Measurements from ENCODE around the gene LNPEP.

GRCh38 chr5:96931605-96932004 is 4.3 kb upstream of the LNPEP start:
- no peak for TF ChIP-seq CTCF (IDR thresholded peaks at IDR 0.05)
- TF ChIP-seq EZH2 (IDR thresholded peaks at IDR 0.05), result no peak
- no peak for TF ChIP-seq EZH2phosphoT487 (IDR thresholded peaks at IDR 0.05)

All from neural progenitor cell (in vitro differentiated cells).